HS-27A (cell line): ENCODE data around the gene ADCY5.

Experiments used
- DNase-seq: peaks from one replicate; pipeline ENCODE4 v3.0.0-alpha.2; 2012; ENCODE audit warnings: low read depth, missing footprints

The ADCY5 gene

DNA sequence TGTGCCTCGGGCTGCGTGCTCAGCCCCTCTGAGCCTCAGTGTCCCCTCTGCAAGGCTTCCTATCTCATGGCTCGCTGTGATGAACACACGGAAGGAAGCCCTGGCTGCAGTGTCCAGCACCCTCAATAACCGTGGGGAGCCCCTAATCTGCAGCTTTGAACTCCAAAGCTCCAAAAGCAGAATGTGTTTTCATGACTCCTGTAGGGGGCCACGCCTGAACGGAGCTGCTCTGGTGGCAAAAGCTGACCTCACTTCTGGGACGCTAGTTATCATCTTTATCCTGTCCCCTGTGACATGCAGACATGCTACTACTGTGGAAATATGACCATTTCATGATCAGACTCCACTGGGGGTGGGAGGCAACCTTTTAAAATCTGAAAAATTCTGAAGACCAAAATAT is 148.3 kb downstream of the ADCY5 start:
- no peak for DNase-seq

DNA sequence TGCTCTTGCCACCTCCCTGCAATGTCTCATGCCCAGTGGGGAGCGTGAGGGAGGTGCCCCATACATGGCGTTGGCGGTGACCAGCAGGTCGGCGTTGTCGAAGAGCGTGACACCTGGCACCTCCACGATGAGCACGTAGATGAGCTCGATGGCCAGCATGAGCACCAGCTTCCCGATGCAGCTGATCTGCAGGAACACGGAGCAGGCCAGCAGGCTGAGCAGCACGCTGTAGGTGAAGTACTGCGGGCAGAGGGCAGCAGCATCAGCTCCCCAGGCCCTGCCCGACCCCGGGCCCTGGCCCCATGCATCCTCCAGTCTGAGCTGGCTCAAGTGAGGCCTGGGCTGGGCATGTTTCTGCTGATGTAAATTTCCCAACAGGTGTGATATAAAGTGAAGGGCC is 148.8 kb downstream of the ADCY5 start:
- DNase-seq = no peak

DNA sequence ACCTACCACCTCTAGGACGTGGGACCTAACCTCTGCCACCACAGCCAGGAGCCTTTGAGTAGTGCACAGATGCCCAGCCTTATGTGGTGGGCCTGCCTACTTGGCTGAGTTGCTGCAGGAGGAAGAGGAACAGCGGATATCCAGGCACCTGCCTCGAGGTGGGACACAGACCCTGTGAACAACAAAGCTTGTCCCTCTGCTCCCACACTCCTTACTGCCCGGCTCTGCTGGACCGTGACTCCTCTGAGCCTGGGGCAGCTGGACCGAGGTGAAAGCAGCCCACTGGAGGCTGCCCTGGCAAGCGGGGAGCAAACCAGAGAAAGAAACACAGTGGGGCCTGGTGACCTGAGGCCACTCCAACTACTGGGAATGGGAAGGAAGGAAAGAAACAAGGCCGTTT is 149.3 kb downstream of the ADCY5 start:
- DNase-seq = no peak

DNA sequence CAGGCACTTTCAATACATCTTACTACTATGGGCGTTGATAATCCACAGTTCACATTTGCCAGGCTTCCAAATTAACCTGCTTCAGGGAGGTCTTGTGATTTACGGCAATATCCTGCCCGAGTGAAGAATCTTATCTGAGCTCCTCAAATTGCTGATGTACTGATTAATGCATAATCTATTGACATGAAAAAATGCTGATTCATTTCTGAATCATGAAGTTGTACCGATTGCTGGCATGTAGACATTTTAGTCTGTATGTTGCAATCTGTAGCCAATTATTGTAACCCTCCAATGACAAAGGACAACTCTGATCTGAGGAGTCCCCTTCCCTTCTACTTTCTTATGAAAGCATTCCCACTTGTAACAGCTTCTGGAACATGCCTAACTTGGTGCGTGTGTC is 150.0 kb downstream of the ADCY5 start:
- DNase-seq = no peak

DNA sequence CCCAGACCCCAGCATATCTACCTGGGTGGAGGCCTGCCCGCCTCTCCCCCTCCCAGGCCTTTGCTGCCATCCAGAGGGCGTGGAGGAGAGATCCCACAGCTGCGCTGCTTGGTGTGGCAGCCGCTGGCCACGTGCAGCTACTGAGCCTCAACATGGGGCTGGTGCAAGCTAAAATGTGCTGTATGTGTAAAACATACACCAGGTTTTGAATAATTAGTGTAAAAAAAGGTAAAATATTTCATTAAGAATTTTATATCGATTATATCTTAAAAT is 151.3 kb downstream of the ADCY5 start:
- DNase-seq = no peak

DNA sequence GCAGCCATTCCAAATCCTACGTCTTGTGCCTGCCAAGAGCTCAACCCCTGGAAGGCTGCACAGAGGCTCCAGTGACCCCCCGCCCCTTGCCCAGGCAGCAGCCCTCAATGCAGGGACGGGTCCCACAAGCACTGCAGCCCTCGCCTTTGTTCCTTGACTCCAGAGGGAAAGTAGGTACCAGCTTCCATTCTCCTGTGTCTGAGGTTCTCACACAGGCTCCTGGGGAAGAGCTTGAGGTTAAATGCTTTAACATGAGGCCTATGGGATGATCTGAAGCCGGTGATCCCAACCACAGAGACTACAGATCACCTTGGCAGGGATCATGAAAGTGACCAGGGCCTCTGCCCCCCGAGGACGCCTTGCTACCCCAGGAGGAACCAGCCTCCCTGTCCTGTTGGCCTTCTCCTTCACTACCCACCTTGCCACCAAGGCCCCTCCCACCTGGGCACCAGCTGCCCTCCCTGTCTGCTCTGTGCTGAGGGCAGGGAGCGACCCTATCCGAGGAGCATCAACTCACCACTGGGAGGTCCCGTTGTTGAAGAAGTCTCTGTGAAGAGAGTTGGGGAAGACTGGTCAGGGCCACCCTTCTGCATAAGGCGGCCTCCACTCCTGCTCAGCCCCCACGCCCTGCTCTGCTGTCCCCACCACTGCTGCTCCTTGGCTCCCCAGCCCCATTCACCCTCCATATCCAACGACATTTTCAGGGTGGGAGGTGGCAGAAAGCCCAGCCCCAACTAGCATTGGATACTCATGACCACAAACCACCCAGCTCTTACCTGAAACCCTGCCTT is 151.9 kb downstream of the ADCY5 start:
- DNase-seq = no peak

DNA sequence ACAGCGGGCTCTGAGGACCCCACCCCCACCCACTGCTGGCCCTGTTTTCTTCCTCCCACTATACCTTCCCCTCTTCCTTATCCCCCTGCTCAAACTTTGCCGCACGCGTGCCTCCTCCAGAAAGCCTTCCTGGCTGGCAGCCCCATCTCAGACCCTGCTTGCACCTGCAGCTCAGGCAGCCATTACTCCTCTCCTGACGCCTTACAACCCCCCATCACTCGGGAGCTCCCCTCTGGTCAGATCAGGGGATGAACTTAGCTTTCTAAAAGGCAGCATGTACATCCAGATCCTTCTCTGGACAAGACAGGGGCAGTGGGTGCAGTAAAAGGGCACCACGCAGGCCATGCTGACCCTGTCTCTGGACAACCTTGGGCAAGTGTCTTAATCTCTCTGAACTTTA is 152.6 kb downstream of the ADCY5 start:
- no peak for DNase-seq

DNA sequence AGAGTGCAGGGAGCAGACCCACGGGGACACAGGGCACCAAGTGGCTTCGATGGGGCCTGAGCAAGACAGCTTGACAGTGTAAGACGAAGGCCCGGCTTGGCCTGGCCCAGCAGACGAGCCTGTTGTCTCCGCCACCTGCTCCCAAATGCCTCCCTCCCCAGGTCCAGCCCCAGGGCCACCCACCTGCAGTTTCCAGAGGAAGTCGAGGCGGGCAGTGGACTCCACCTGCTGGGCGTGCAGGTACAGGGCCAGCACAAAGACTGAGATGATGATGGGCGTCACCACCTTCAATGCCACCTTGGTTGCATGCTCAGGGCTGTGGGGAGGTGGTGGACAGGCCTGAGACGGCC is 153.0 kb downstream of the ADCY5 start:
- no peak for DNase-seq

DNA sequence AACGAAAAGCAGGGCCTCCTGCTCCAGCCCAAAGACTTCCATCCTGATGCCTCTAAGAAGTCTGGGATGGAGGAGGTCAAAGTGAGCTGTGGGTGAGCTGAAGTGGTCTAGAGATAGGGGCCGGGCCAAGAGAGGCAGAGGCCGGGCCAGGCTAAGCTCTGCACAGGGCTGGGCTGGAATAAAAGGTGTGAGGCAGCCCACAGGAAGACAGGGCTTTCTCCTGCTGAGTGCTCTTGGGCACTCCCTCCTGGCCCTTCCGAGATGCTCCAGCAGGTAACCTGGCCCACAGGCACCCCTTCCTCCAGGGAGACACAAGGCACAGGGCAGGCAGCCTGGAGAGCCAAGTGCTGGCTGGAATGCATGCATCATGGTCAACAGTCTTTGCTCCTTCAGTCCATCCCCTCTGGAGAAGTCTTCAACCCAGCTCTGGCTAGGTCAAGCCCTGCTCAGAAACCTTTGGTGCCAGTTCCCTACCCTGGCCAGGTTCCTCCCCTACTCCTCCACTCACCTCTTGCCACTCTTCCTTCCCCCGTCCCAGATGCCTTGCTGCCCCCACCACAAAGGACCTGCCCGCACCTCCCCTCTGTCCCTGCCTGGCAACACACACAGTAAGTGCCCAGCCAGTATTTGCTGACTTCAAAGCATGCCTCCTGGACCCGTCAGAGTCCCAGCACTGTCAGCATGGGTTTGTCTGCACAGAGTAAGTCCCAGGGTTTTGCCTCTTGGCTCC is 153.6 kb downstream of the ADCY5 start:
- no peak for DNase-seq

DNA sequence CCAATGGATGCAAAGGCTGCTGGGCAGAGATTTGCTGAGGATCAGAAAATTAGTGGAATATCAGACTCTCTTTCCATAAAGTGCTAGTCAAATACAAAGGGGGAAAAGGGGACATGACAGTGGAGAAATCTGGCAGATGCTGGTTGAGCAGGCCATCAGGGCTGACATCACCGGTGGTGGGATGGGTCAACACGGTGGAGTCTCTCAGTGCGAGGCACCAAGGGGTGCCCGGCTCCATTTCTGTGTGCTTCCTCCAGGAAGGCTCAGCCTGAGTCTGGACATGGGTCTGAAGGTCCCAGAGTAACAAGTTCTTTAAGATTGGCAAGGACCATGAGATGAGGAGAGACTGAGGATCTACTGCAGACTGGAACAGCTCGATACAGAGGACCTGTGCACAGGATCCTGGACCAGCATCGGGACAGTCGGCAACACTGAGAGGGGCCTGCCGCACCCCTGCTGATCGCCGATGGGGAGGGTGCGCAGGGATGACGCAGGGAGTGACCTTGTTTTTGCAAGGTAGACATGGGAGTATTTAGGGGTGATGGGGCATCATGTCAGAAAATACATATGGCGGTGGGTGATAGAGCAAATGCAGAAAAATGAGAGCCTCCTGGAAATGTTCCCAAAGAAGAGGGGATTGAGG is 154.5 kb downstream of the ADCY5 start:
- DNase-seq = no peak

DNA sequence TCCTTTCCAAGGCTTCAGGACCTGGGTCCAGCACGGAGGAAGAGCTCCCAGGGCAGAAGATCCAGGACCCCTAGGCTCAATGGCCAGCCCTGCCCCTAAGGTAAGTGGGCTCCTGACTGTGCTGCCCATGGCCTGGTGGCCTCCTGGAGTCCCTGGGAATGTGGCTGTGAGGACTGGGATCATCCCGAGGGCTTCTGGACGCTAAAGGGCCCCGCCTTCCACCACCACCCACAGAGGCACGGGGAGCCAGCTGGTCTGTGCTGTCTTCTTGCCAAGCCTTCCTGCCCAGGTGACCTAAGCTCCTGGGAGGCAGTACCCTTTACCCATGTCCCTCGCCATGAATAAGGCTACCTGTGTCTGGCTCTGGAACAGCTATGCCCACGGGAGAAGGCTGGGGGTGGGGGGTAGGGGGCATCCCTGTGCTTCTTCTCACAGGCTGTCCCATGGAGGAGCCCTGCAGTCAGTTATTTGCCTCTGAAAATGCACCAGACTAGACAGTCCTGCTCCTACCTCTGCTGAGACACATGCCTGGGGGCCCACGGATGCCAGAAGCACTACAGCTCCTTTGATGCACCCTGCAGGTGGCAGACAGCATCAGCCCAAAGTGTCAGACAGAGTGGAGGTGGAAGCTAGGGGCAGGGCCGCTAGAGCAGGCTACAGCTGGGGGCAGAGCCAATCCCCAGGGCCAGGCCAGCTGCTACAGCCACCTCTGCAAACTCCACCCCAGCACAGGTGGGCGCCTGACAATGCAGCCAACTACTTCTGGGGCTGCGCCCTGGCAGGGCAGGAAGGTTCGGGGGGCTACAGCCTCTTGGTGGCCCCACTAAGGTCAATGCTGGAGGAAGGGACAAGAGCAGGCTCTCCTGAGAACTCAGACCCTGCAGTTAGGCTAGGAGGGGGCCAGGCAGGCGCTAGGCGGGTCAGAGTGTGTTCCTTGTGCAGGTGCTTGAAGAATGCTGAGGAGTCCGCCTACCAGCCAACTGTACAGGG is 156.3 kb downstream of the ADCY5 start:
- no peak for DNase-seq

DNA sequence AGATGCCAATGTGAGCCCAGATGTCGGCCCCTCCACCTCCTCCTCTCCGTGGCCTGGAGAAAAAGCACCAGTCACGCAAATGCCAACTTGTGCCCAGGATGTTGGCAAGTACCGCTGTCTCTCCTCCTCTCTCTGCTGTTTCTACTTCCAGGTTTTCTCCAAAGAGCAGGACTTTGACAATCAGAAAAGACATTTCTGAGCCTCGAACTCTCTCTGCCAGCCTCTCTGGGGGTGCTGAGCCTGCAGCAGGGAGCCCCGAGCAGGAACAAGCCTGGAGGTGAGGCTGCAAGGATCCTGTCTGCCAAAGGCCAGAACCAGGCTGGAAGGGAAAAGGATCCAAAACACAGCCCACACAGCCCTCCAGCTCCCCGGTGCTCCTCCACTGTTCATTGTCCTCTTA is 157.5 kb downstream of the ADCY5 start:
- DNase-seq = no peak

DNA sequence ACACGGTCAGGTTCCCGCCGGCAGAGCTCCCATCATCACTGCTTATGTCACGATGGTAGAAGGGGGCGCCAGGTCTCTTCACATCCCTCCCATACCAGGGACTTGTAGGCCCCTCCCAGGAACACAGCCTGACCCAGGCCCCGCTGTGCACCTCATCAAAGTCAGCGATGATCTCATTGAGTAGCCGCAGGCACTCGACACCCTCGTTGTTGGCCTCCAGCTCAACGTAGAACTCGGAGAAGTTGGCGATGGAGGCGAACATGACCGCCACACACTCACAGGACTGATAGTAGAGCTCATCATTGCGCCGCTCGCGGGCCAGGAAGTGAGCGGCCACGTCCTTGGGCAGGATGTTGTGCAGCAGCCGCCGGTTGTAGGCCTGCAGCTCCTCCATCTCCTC is 157.9 kb downstream of the ADCY5 start:
- DNase-seq = no peak

DNA sequence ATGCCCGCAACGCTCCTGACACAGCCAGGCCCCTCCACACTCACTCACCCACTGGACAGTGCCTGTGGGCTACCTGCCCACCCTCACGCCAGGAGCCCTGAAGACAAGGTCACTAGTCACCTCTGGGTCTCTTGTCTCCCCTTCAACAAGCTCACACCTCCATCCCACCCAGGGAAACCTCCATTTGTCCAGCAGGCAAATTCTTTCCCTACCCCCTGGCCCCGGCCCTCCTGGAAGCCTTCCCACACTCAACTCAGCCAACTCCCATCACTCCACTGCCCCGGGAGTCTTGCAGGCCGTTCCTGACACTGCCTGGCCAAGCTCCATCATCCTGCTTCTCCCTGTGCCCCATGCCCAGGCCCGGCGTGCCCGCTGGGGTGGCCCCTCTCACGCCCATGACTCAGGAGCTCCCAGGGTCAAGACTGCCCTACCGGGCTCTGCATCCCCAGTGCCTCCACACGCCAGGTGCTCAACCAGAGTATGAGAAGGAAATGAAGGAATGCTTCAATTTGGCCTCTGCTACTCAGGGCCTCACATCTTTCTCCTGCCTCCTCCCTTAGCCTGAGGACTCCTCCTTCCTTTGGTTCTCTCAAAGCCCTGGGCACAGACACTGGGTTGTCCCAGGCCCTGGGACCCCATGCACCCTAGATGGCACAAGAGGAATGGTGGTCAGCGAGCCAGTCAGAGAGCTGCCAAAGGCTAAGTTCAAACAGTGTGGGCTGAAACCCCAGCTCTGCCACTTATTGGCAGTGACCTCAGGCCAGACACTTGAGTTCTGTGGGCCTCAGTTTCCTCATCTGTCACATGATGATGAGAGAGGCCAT is 158.6 kb downstream of the ADCY5 start:
- no peak for DNase-seq

DNA sequence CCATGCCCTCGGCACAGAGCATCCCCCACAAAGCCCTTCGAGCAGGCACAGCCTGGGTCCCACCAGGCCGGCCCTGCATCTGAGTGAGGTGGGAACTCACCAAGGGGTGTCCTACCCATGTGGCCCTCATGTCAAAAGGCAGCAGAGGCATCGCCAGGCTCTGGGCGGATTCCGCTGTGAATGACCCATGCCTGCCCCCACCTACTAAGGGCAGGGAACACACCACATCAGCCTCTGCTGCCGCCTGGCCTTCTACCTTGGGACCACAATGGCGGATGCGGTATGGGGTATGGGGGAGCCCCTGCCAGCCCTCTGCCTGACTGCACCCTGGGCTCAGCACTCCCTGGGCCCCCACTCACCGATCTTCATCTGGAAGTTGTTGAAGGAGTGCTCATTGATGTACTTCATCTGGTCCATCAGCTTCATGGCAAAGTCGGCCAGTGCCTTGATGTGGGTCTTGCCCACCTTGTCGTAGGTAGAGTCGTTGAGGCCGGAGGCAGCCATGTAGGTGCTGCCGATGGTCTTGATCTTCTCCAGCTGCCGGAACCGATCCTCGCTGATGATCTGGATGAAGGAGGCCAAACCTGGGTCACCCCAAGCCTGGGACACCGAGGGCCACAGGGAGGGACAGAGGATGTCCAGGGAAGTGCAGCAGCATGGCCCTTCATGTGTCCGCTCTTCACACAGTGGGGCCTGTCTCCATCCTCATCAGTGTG is 159.3 kb downstream of the ADCY5 start:
- no peak for DNase-seq

DNA sequence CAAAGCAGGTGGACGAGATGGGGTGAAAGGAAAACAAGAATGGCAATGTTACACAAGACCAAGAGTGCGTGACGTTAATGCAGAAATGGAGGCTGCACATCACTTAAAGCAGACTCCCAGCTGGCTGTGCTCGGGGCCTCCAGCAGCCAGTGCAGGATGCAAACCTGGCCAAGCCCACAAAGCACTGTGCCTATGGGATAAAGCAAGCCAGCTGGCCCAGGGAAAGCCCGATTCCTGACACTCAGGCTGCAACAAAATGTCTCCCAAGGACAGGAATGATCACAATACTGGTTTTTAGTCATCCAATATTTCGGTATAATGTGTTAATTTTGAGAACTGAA is 161.0 kb downstream of the ADCY5 start:
- DNase-seq = no peak

DNA sequence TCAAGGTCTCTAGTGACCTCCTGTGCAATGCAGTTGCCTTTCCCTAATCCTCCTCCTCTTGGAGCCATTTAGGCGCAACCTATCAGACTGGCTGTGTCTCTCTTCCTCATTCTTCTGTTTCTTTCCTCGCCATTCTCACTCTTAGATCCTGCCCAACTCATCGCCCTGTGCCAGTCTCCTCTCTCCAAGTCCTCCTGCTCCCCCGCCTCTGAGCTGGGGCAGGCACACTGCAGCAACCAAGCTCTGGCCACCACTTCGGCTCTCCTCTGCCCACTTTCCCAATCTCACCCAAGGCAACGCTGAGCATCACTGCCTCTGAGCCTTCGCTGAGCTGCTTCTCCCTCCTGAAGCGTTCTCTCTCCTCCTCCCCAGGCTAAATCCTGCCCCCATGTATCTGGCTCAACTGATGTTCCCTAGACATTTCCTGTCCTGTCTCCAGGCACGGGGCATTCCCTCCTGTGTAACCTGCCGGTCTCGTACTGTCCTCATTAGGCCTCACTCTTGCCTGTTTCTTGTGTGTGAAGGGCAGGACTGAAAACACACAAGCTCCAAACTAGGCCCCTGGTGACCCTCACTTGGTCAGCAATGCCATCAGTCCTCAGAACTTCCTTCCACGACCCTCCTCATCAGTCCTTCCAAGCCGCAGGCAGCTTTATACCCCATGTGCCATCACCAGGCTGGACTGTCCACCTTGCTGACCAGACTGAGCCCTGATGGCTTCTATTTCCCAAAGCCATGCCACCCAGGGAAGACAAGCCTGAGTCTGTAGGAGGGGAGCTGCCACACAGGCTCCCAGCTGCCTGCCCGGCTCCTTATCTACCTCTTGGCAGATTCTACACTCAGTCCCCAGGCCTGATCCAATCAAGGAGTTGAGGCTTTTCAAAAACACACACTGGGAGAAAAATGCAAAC is 161.6 kb downstream of the ADCY5 start:
- no peak for DNase-seq

DNA sequence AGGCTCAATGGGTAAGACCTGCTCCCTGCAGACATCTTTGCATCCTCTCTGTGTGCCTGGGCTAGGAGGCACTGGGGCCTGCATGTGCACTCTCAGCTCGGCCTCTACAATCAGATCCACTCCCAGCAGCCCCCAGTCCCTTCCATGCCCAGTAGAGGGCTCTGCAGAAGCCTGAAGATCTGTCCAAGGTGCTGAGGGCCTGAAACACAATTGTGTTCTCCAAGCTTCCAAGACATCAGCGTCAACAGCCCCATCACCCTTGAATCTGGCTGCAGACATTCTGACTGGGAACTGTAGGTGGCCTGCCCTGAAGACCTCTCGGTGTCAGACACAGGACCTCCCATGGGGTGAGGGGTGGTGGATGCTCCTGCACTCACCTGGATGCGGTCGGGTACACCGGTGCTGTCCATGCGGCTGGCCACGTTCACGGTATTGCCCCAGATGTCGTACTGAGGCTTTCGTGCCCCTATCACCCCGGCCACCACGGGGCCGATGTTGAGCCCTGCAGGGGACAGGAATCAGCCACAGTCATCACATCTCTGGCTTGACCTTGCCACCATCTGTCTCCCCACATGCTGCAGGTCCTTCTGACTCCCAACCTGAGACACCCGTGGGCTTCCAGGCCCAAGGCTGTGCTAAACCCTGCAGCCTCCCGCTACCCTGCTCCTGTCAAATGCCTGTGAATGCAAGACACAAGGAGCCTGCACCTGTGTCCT is 162.4 kb downstream of the ADCY5 start:
- DNase-seq = peak; percentile 17

DNA sequence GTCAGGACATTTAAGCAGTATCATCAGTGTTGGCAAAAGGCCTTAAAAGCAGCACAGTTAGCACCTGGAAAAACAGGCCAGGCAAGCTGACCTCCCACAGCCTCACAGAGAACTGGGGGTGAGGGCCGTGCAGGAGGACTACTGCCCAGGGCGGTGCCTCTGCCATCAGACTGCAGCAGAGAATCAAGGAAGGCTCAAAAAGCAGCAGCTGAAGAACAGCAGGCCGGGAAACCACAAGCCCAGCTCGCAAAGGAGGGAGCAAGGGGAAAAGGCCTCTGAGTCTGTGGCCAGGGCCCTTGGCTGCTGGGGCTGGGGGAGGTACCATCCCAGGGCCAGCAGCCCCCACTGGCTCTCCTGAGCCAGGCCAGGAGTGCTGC is 163.0 kb downstream of the ADCY5 start:
- no peak for DNase-seq
